Measurements from ENCODE around the gene MTA2.

DNA sequence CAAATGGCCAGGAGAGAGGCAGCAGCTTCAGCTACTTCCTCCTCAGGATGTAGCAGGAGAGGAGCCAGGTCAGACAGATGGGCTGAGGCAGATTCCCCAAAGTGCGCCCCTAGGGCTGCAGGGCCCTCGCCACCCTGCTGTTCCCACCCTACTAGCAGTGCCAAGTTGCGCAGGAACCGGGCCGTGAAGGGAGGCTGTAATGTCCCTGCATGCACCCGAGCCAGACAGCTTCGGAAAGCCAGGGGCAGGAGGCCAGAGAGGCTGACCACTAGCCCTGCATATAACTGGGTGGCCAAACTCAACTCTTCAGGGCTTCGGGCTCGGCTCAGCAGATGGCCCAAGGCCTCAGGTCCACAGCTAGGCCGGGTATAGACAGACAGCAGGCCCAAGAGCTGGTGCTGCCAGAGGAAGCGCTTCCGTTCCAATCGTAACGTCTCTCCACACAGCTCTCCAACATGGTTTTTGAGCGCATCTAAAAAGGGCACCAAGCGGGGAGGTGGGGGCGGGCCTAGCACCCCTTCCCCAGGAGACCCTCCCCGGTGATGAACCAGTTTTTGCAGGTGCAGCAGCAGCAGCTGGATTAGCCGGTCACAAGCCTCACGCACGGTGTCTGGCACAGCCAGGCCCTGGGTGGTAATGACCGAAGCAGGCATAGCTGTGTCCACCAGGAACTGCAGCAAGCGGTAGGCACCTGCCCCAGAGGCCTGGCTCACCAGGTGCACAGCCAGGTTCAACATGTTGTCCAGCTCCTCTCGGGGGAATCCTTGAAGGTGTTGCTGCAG is 46.7 kb upstream of the MTA2 start:
- TF ChIP-seq POLR2A (IDR thresholded peaks at IDR 0.05; ENCODE audit: low read length) (no peak), ZNF302 (CRISPR knock-in tag; IDR thresholded peaks at IDR 0.05) (no peak), MAFK (IDR thresholded peaks at IDR 0.05; ENCODE audit: partially characterized antibody) (no peak), JUN (IDR thresholded peaks at IDR 0.05) (no peak), MYC (IDR thresholded peaks at IDR 0.05; ENCODE audit: borderline replicate concordance, low read length) (no peak), CHD4 (IDR thresholded peaks at IDR 0.05; ENCODE audit: borderline replicate concordance) (no peak)
- TF ChIP-seq, protein P1, sequence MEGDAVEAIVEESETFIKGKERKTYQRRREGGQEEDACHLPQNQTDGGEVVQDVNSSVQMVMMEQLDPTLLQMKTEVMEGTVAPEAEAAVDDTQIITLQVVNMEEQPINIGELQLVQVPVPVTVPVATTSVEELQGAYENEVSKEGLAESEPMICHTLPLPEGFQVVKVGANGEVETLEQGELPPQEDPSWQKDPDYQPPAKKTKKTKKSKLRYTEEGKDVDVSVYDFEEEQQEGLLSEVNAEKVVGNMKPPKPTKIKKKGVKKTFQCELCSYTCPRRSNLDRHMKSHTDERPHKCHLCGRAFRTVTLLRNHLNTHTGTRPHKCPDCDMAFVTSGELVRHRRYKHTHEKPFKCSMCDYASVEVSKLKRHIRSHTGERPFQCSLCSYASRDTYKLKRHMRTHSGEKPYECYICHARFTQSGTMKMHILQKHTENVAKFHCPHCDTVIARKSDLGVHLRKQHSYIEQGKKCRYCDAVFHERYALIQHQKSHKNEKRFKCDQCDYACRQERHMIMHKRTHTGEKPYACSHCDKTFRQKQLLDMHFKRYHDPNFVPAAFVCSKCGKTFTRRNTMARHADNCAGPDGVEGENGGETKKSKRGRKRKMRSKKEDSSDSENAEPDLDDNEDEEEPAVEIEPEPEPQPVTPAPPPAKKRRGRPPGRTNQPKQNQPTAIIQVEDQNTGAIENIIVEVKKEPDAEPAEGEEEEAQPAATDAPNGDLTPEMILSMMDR (IDR thresholded peaks at IDR 0.05), result no peak
